ENCODE data around the gene KRTAP10-12. TPM values are rescaled to one million over a fixed set of nuclear protein-coding genes. Genes with fewer than 3 reads are reported as not detected.

Gene KRTAP10-12
- total and polyA plus RNA-seq, 11 donors: not detected

DNA sequence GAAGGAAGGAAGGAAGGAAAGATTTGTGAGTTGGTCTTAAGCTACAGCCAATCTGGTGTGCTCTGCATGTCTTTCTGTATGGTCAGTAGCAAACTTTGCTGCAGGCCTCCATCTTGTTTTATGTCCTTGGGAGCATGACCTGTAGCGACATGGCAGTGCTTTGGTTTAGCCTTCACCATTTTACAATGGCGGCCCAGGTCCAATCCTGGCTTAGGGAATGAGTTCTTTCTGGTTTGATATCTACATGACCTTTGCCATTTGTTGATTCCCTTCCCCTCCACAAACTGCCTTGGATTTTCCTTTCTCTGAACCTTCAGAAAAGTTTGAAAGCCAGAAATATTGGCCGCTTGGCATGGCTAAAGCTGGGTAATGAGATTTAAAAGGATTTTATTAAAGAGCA, 44.9 kb downstream of the KRTAP10-12 start:
- WGBS, 4 donors: 93 to 98% (median 97%) methylated on average over 3 of the region's 3 CpGs
- Histone ChIP-seq H3K4me1 (no peaks in the 10 kb centered on the region), H3K9me3 (peaks cover 0 to 34% (median 20%) of the 10 kb centered on the region in 12 donors), H3K27me3 (peaks cover 0 to 3% (median 0%) of the 10 kb centered on the region in 9 donors), H3K36me3 (no peaks in the 10 kb centered on the region), H3K27ac (no peak overlapping the region), H3K4me3 (no peak overlapping the region)
- no peak for ATAC-seq
- TF ChIP-seq POLR2A (IDR thresholded peaks at IDR 0.05): no peak
- intact Hi-C loops (cut with DNase I): loop anchor here in 6 of 10 donors (2.0 to 10.0 kb wide), 4 partner anchors 120 to 231 kb away; no protein-coding TSS in a partner anchor
- no peak for DNase-seq

DNA sequence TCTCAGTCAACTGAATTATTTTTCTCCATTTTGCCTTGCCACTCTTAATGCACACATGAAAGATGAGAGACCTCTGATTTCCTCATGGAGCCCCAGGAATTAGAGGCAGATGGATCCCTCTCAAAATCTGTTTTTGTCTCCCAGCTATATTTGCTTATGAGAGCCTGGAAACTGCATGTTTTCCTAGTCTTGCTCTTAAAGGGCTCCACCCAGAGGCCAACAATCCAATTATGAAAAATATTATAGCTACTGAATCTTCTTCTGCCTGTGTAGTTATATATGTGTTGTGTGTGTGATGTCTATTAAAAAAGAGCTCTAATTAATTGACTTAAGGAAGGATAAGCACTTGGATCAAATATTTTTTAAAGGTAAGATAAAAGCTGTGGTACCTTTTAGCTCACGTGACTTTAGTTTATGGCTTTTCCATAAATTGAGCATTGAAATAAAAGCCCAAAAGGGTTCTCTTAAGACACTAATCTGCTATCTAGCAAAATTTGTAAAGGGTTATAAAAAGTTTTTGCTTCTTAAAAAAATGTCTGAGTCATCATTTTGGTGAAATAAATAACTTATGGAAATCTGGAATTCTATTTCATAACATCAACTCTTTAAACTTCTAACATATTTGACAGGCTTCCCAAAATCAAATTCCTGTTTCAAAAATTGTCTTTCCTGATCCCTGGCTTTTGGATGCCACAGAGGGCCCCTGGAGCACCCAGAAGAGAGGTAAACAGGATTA, 45.6 kb downstream of the KRTAP10-12 start:
- intact Hi-C loops (cut with DNase I): loop anchor here in 6 of 10 donors (2.0 to 10.0 kb wide), 4 partner anchors 120 to 232 kb away; no protein-coding TSS in a partner anchor
- WGBS, 4 donors: 91 to 96% (median 93%) methylated on average over 1 of the region's 1 CpG
- peaks cover 0 to 3% (median 0%) of the 10 kb centered on the region in 9 donors for H3K27me3 ChIP-seq
- no peak overlapping the region for H3K4me3 ChIP-seq
- TF ChIP-seq, protein P1, sequence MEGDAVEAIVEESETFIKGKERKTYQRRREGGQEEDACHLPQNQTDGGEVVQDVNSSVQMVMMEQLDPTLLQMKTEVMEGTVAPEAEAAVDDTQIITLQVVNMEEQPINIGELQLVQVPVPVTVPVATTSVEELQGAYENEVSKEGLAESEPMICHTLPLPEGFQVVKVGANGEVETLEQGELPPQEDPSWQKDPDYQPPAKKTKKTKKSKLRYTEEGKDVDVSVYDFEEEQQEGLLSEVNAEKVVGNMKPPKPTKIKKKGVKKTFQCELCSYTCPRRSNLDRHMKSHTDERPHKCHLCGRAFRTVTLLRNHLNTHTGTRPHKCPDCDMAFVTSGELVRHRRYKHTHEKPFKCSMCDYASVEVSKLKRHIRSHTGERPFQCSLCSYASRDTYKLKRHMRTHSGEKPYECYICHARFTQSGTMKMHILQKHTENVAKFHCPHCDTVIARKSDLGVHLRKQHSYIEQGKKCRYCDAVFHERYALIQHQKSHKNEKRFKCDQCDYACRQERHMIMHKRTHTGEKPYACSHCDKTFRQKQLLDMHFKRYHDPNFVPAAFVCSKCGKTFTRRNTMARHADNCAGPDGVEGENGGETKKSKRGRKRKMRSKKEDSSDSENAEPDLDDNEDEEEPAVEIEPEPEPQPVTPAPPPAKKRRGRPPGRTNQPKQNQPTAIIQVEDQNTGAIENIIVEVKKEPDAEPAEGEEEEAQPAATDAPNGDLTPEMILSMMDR (IDR thresholded peaks at IDR 0.05): peak in 9 of 12 donors; percentile 8 to 42 (median 32)
- no peak for TF ChIP-seq POLR2A (IDR thresholded peaks at IDR 0.05)
- ATAC-seq (no peak), DNase-seq (no peak)
- H3K27ac ChIP-seq: no peak overlapping the region
- no peaks in the 10 kb centered on the region for H3K4me1 ChIP-seq
- peaks cover 0 to 28% (median 15%) of the 10 kb centered on the region in 12 donors for H3K9me3 ChIP-seq
- no peaks in the 10 kb centered on the region for H3K36me3 ChIP-seq

Other genes starting within 250 kb of the KRTAP10-12 start
- 1 to 10 TPM; 1.7 to 5.3 (median 2.3) TPM for gene LRRC3, start 241.7 kb upstream of the KRTAP10-12 start, total RNA-seq
- gene LRRC3, start 241.7 kb upstream of the KRTAP10-12 start, polyA plus RNA-seq: 1 to 10 TPM; 1.4 to 5.8 TPM
- gene KRTAP10-1, start 157.0 kb upstream of the KRTAP10-12 start, total RNA-seq: not detected
- gene KRTAP10-1, start 157.0 kb upstream of the KRTAP10-12 start, polyA plus RNA-seq: not detected
- gene KRTAP10-2, start 145.7 kb upstream of the KRTAP10-12 start, total RNA-seq: not detected
- not detected for gene KRTAP10-2, start 145.7 kb upstream of the KRTAP10-12 start, polyA plus RNA-seq
- not detected for gene KRTAP10-3, start 138.4 kb upstream of the KRTAP10-12 start, total RNA-seq
- gene KRTAP10-3, start 138.4 kb upstream of the KRTAP10-12 start, polyA plus RNA-seq: not detected
- gene KRTAP10-4, start 123.4 kb upstream of the KRTAP10-12 start, total RNA-seq: not detected
- not detected for gene KRTAP10-4, start 123.4 kb upstream of the KRTAP10-12 start, polyA plus RNA-seq
- not detected for gene KRTAP10-5, start 116.6 kb upstream of the KRTAP10-12 start, total RNA-seq
- gene KRTAP10-5, start 116.6 kb upstream of the KRTAP10-12 start, polyA plus RNA-seq: not detected
- gene KRTAP10-6, start 104.7 kb upstream of the KRTAP10-12 start, total RNA-seq: not detected
- gene KRTAP10-6, start 104.7 kb upstream of the KRTAP10-12 start, polyA plus RNA-seq: not detected
- gene KRTAP10-7, start 96.6 kb upstream of the KRTAP10-12 start, total RNA-seq: not detected
- gene KRTAP10-7, start 96.6 kb upstream of the KRTAP10-12 start, polyA plus RNA-seq: not detected
- not detected for gene KRTAP10-8, start 85.1 kb upstream of the KRTAP10-12 start, total RNA-seq
- not detected for gene KRTAP10-8, start 85.1 kb upstream of the KRTAP10-12 start, polyA plus RNA-seq
- gene KRTAP10-9, start 70.1 kb upstream of the KRTAP10-12 start, total RNA-seq: not detected
- not detected for gene KRTAP10-9, start 70.1 kb upstream of the KRTAP10-12 start, polyA plus RNA-seq
- not detected for gene KRTAP10-10, start 59.8 kb upstream of the KRTAP10-12 start, total RNA-seq
- gene KRTAP10-10, start 59.8 kb upstream of the KRTAP10-12 start, polyA plus RNA-seq: not detected
- gene KRTAP10-11, start 50.8 kb upstream of the KRTAP10-12 start, total RNA-seq: not detected
- gene KRTAP10-11, start 50.8 kb upstream of the KRTAP10-12 start, polyA plus RNA-seq: not detected
- not detected for gene KRTAP12-4, start 42.5 kb upstream of the KRTAP10-12 start, total RNA-seq
- gene KRTAP12-4, start 42.5 kb upstream of the KRTAP10-12 start, polyA plus RNA-seq: not detected
- gene KRTAP12-3, start 39.2 kb upstream of the KRTAP10-12 start, total RNA-seq: not detected
- not detected for gene KRTAP12-3, start 39.2 kb upstream of the KRTAP10-12 start, polyA plus RNA-seq
- gene KRTAP12-2, start 30.2 kb upstream of the KRTAP10-12 start, total RNA-seq: not detected
- not detected for gene KRTAP12-2, start 30.2 kb upstream of the KRTAP10-12 start, polyA plus RNA-seq
- gene KRTAP12-1, start 15.0 kb upstream of the KRTAP10-12 start, total RNA-seq: not detected
- gene KRTAP12-1, start 15.0 kb upstream of the KRTAP10-12 start, polyA plus RNA-seq: not detected
- gene TSPEAR, start 14.4 kb downstream of the KRTAP10-12 start, total RNA-seq: 1 to 10 TPM in 3 of 9 donors, under 1 TPM in 4, not detected in 2; 0.07 to 2.5 (median 0.71) TPM
- 1 to 10 TPM in 1 of 2 donors, under 1 TPM in 1; 0.01 to 2.6 TPM for gene TSPEAR, start 14.4 kb downstream of the KRTAP10-12 start, polyA plus RNA-seq
- gene UBE2G2, start 104.6 kb downstream of the KRTAP10-12 start, total RNA-seq: 10 to 100 TPM; 57.4 to 84.4 (median 71.4) TPM
- gene UBE2G2, start 104.6 kb downstream of the KRTAP10-12 start, polyA plus RNA-seq: 10 to 100 TPM; 44.3 to 60.0 TPM
- gene SUMO3, start 120.9 kb downstream of the KRTAP10-12 start, total RNA-seq: 10 to 100 TPM; 68.2 to 83.0 (median 78.1) TPM
- gene SUMO3, start 120.9 kb downstream of the KRTAP10-12 start, polyA plus RNA-seq: 100 to 1,000 TPM in 1 of 2 donors, 10 to 100 TPM in 1; 22.0 to 108 TPM
- gene PTTG1IP, start 176.5 kb downstream of the KRTAP10-12 start, total RNA-seq: 100 to 1,000 TPM; 134 to 319 (median 172) TPM
- 100 to 1,000 TPM; 126 to 253 TPM for gene PTTG1IP, start 176.5 kb downstream of the KRTAP10-12 start, polyA plus RNA-seq
- 100 to 1,000 TPM in 2 of 9 donors, 10 to 100 TPM in 5, 1 to 10 TPM in 2; 7.4 to 253 (median 27.7) TPM for gene ITGB2, start 223.7 kb downstream of the KRTAP10-12 start, total RNA-seq
- gene ITGB2, start 223.7 kb downstream of the KRTAP10-12 start, polyA plus RNA-seq: 10 to 100 TPM in 1 of 2 donors, 1 to 10 TPM in 1; 6.1 to 12.3 TPM
- 10 to 100 TPM; 38.5 to 53.1 (median 47.1) TPM for gene SLX9, start 242.9 kb downstream of the KRTAP10-12 start, total RNA-seq
- 10 to 100 TPM; 63.8 to 77.8 TPM for gene SLX9, start 242.9 kb downstream of the KRTAP10-12 start, polyA plus RNA-seq

Measured in heart left ventricle (tissue), 16 donors.